IPS DF 6.9 (cell line): ENCODE results near the gene COL18A1.
"Not testable (repeated sequence)": the region's sequence is repeated elsewhere in the genome, so short reads cannot be mapped to it uniquely, and the experiment has no call there.

Experiments
- DNase-seq: peaks from one replicate; pipeline ENCODE4 v3.0.0-alpha.2; 2013; ENCODE audit warnings: low read depth, low spot score
- H3K27ac ChIP-seq: one replicate; pipeline ENCODE4 v1.5.1; 2013; ENCODE audit warnings: low read length, control low read depth
- H3K27me3 ChIP-seq: 2 replicates; pipeline ENCODE4 v1.6.1; 2013; ENCODE audit warnings: mild to moderate bottlenecking, low read length; ENCODE audit not compliant: control insufficient read depth, insufficient read depth
- H3K36me3 ChIP-seq: 2 replicates; pipeline ENCODE4 v1.6.1; 2013; ENCODE audit warnings: low read length; ENCODE audit not compliant: control insufficient read depth, insufficient read depth
- H3K4me1 ChIP-seq: 2 replicates; pipeline ENCODE4 v1.6.1; 2013; ENCODE audit warnings: low read length; ENCODE audit not compliant: control insufficient read depth, insufficient read depth
- H3K4me3 ChIP-seq: 2 replicates; pipeline ENCODE4 v1.5.1; 2013; ENCODE audit warnings: mild to moderate bottlenecking, low read length
- H3K9me3 ChIP-seq: 2 replicates; pipeline ENCODE4 v1.6.1; 2013; ENCODE audit warnings: low read length, inconsistent platforms; ENCODE audit not compliant: control insufficient read depth, insufficient read depth
- WGBS: extraction: QIAGEN DNeasy Blood & Tissue Kit; methylation state at CpG from one replicate; pipeline ENCODE4 v1.1.7; 2013; ENCODE audit warnings: mixed read lengths, missing lambda C conversion rate; ENCODE audit not compliant: insufficient read length, insufficient coverage; 5-methylcytosine and 5-hydroxymethylcytosine counted together

COL18A1 gene

DNA sequence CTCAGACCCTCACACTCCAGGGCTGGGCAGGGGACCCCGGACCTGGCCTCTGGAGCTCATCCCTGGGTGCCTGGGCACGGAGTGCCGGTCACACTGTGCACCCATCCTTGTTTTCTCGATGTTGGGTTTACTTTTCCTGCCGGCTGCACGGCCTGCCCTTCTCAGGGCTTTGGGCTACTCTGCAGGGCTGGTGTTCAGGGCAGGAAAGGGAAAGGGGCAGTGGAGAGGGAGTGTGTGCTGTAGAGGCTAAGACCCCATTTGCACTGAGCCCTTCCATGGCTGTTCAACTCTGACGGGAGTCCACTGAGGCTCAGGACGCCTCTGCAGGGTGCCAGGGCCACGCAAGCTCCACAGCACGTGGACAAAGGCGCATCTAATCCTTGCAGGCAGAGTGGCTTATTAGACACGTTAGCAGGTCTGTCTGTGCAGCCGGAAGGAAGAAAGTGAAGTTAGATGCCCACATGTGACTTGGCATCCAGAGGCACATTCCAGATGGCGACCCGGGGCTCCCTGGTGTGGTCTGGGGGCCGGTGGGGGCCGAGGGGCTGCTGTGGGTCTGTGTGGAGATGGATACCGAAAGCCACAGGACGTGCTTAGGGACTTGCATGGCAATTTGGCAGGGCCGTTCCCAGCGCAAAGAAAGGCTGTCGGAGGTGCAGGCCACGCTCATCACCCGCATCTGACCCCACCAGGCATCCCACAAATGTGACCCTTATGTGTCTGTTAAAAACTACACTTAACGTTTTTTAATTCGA lies 33.6 kb downstream of the COL18A1 start:
- H3K4me3 ChIP-seq: no peak overlapping the region
- DNase-seq: no peak
- peaks cover 3% of the 10 kb centered on the region; the same call in 1 of the 2 replicates for H3K36me3 ChIP-seq
- no peaks in the 10 kb centered on the region for H3K9me3 ChIP-seq
- WGBS: no CpG with 5 or more reads among the region's 26 CpGs
- H3K27me3 ChIP-seq: no peaks in the 10 kb centered on the region
- H3K27ac ChIP-seq: no peak overlapping the region
- peaks cover 7% of the 10 kb centered on the region; the same call in 1 of the 2 replicates for H3K4me1 ChIP-seq

DNA sequence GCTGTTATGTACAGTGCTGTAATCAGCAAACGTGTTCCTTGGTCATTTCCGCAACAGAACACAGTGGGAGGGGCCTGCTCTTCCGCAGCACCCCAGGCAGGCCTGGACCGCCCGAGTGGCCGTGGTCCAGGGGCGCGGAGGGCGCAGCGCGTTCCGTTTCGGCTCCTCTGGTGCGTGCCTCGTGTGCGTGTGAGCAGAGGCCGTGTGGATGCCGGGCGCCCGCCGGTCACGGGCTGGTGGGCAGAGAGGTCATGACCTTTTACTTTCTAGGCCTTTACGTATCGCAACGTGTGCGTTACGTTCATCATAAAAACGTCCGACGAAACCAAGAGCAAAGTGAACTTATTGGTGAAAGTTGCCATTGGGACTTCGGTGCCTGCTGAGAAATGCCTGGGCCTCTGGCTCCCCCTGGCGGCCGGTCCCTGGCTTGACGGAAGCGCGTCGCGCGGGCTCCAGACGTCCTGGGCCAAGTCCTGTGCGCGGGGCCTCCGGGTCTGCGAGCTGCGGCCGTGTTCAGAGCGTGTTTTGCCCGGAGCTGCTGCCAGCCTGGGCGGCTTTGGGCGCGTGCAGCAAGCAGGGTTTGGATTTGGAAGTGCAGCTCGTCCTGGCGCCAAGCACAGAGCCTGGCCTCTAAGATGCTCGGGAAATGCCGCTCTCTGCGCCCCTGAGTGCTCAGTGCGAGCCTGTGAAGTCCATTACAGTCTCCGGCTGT lies 34.4 kb downstream of the COL18A1 start:
- Histone ChIP-seq H3K27ac (no peak overlapping the region), H3K9me3 (no peaks in the 10 kb centered on the region), H3K27me3 (no peaks in the 10 kb centered on the region), H3K4me1 (peaks cover 3% of the 10 kb centered on the region; the same call in 1 of the 2 replicates), H3K4me3 (no peak overlapping the region), H3K36me3 (peaks cover 3% of the 10 kb centered on the region; the same call in 1 of the 2 replicates)
- peak; percentile 68 for DNase-seq
- WGBS: no CpG with 5 or more reads among the region's 58 CpGs

- Histone ChIP-seq H3K36me3 (peaks cover 3% of the 10 kb centered on the region; the same call in 1 of the 2 replicates), H3K4me1 (peaks cover 2% of the 10 kb centered on the region; the same call in 1 of the 2 replicates), H3K4me3 (no peak overlapping the region), H3K27ac (no peak overlapping the region), H3K27me3 (no peaks in the 10 kb centered on the region), H3K9me3 (no peaks in the 10 kb centered on the region)
- no CpG with 5 or more reads among the region's 28 CpGs for WGBS
- no peak for DNase-seq
These were observed 35.0 kb downstream of the COL18A1 start for GRCh38 chr21:45439901-45440461.

GRCh38 chr21:45440736-45441350 lies 35.9 kb downstream of the COL18A1 start:
- H3K4me3 ChIP-seq: no peak overlapping the region

GRCh38 chr21:45441431-45442255 lies 36.7 kb downstream of the COL18A1 start:
- H3K27me3 ChIP-seq: no peaks in the 10 kb centered on the region
- no peak overlapping the region for H3K4me3 ChIP-seq
- H3K4me1 ChIP-seq: no peaks in the 10 kb centered on the region
- WGBS: no CpG with 5 or more reads among the region's 31 CpGs
- H3K9me3 ChIP-seq: no peaks in the 10 kb centered on the region
- no peak overlapping the region for H3K27ac ChIP-seq
- peaks cover 3% of the 10 kb centered on the region; the same call in 1 of the 2 replicates for H3K36me3 ChIP-seq
- no peak for DNase-seq

More at GRCh38 chr21:45440736-45441350, 35.9 kb downstream of the COL18A1 start:
- DNase-seq: no peak
- Histone ChIP-seq H3K4me1 (no peaks in the 10 kb centered on the region), H3K9me3 (no peaks in the 10 kb centered on the region), H3K27me3 (no peaks in the 10 kb centered on the region), H3K36me3 (peaks cover 3% of the 10 kb centered on the region; the same call in 1 of the 2 replicates), H3K27ac (no peak overlapping the region)
- no CpG with 5 or more reads among the region's 22 CpGs for whole genome bisulfite sequencing

GRCh38 chr21:45442276-45442675 lies 37.3 kb downstream of the COL18A1 start:
- DNase-seq: no peak
- no CpG with 5 or more reads among the region's 17 CpGs for WGBS
- Histone ChIP-seq H3K4me1 (no peaks in the 10 kb centered on the region), H3K27me3 (no peaks in the 10 kb centered on the region), H3K36me3 (no peaks in the 10 kb centered on the region; the same call in 1 of the 2 replicates), H3K27ac (no peak overlapping the region), H3K9me3 (no peaks in the 10 kb centered on the region), H3K4me3 (no peak overlapping the region)

DNA sequence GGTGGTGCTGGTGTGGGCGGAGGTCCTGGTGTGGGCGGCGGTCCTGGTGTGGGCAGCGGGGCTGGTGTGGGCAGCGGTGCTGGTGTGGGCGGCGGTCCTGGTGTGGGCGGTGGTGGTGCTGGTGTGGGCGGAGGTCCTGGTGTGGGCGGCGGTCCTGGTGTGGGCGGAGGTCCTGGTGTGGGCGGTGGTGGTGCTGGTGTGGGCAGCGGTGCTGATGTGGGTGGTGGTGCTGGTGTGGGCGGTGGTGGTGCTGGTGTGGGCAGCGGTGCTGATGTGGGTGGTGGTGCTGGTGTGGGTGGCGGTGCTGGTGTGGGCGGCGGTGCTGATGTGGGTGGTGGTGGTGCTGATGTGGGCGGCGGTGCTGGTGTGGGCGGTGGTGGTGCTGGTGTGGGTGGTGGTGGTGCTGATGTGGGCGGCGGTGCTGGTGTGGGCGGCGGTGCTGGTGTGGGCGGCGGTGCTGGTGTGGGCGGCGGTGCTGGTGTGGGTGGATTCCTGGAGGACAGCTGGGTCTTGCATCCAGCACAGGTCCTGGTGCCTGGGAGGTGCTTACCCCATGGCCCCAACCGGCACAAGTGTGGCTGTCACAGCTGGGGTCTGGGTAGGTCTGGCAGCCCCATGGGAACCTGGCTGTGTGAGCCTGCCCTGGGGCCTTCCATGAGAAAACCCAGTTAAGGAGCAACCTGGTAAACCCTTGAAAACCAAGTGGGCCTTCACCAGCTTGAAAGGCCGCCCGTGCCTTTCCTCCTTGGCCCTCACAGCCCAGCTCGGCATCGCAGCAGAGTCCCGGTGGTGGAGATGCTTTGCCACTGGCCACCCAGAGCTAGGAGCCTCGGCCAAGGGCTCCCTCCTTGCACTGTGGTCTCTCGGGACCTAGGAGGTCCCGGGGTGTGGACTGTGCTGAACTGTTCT lies 38.0 kb downstream of the COL18A1 start:
- not testable (repeated sequence) for H3K27me3 ChIP-seq, H3K9me3 ChIP-seq, DNase-seq, H3K27ac ChIP-seq, H3K4me3 ChIP-seq, H3K36me3 ChIP-seq, H3K4me1 ChIP-seq
- no CpG with 5 or more reads among the region's 39 CpGs for WGBS

DNA sequence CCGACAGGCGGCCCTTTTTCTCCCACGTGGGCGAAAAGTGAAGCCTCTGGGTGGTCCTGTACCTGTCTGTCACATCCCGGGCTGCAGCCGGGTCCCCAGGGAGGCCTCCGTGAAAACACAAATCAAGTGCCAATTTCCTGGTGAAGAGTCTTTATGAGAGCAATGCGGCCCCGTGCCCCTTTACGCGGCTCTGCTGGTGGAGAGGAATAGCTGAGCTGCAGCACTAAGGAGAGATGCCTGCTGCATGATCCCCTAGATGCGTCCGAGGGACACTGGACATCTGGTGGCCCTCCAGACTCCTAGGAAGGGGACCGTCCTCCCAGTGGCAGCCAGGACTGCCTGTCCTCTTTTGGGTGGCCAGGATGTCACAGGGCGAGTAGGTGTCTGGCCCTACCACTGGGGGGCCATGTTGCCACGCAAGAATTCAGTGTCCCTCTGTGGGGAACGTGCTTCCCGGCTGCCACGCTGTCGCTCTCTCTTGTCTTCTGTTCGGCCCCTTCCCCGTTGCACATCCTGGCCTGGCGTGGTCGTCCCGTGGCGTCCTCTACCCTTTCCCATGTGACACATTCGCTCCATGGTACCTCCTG lies 38.7 kb downstream of the COL18A1 start:
- no peak for DNase-seq
- Histone ChIP-seq H3K27me3 (no peaks in the 10 kb centered on the region), H3K36me3 (no peaks in the 10 kb centered on the region), H3K4me1 (no peaks in the 10 kb centered on the region), H3K27ac (no peak overlapping the region), H3K9me3 (no peaks in the 10 kb centered on the region), H3K4me3 (no peak overlapping the region)
- no CpG with 5 or more reads among the region's 27 CpGs for WGBS

- Histone ChIP-seq H3K4me1 (no peaks in the 10 kb centered on the region), H3K36me3 (no peaks in the 10 kb centered on the region), H3K27ac (no peak overlapping the region), H3K27me3 (no peaks in the 10 kb centered on the region), H3K4me3 (no peak overlapping the region), H3K9me3 (no peaks in the 10 kb centered on the region)
- DNase-seq: no peak
- WGBS: 100% methylated on average over 4 of the region's 19 CpGs
These were observed 39.4 kb downstream of the COL18A1 start for GRCh38 chr21:45444385-45444784.
